ENCODE results near the gene LRRK1.

The LRRK1 gene

DNA sequence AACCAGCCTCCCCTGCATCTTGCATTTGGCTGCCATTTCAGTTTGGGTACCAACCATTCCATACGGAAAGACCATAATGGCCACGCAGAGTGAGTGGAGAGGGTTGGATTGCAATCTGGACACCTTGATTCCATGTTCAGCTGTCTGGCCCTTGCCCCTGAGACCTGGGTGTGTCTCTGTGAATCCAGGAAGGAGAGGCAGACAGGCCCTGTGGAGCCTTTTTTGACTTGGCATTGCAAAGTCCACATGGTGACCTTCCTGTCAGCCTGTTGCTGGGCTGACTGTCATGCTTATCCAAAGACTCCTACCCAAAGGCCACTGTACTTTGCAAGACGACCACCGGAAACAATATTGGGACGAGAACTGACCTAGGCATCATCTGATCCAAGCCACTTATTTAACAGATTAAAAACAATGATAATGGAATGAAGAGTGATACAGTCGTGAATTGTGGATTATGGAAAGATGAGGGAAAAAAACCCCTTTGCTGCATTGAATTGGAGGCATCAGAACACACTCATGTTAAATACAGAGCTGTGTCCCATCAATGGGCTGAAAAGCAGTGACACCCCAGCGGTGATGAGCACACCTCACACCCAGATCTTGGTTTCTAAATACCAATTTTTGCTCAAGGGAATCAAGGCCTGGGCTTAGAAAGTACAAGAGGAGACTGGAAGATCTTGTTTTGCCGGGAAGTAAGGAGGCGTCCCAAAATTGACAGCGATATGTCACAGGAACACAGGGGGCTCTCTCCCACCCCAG, 86.0 kb downstream of the LRRK1 start:
- TF ChIP-seq, protein P1, sequence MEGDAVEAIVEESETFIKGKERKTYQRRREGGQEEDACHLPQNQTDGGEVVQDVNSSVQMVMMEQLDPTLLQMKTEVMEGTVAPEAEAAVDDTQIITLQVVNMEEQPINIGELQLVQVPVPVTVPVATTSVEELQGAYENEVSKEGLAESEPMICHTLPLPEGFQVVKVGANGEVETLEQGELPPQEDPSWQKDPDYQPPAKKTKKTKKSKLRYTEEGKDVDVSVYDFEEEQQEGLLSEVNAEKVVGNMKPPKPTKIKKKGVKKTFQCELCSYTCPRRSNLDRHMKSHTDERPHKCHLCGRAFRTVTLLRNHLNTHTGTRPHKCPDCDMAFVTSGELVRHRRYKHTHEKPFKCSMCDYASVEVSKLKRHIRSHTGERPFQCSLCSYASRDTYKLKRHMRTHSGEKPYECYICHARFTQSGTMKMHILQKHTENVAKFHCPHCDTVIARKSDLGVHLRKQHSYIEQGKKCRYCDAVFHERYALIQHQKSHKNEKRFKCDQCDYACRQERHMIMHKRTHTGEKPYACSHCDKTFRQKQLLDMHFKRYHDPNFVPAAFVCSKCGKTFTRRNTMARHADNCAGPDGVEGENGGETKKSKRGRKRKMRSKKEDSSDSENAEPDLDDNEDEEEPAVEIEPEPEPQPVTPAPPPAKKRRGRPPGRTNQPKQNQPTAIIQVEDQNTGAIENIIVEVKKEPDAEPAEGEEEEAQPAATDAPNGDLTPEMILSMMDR (IDR thresholded peaks at IDR 0.05; ENCODE audit: insufficient read depth, missing control alignments), result no peak
- FAIRE-seq (no peak), DNase-seq (ENCODE audit: insufficient read length, low spot score) (no peak)

DNA sequence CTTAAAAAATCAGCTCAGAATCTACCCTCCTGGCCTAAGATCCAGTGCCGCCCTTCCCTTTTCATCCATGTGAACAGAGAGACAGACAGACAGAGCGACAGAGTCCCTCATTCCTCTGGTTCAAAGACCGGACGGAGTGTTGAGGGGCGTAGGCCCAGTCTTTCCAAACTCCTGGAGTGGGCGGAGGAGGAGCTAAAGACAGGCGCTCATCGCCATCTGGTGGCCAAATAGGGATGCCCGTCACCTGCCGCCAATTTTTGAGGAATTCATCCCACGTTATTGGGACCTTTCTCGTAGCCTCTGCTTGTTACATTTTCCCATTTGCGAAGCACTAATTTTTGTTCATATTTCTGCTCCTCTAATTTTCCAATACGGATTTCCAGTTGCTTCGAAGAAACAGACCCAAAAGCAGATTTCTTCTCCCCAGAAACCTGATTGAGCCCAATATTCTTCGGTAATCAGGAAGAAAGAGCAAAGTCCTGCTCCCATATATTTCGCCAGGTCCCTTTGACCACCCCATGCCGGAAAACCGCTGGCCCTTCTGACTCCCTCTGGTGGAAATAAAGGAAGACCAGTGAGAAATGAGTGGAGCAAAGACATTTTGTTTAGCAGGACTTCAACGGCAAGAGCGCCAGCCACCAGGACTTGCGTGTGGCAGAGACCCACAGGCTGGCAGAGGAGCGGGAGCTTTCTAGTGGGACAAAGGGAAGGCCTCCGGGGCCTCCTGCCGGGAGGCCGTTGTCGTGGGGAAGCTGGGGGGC, 88.0 kb downstream of the LRRK1 start:
- peak; percentile 46 for DNase-seq (ENCODE audit: insufficient read length, low spot score)
- no peak for FAIRE-seq
- TF ChIP-seq, protein P1 (IDR thresholded peaks at IDR 0.05; ENCODE audit: insufficient read depth, missing control alignments), result peak; percentile 89

DNA sequence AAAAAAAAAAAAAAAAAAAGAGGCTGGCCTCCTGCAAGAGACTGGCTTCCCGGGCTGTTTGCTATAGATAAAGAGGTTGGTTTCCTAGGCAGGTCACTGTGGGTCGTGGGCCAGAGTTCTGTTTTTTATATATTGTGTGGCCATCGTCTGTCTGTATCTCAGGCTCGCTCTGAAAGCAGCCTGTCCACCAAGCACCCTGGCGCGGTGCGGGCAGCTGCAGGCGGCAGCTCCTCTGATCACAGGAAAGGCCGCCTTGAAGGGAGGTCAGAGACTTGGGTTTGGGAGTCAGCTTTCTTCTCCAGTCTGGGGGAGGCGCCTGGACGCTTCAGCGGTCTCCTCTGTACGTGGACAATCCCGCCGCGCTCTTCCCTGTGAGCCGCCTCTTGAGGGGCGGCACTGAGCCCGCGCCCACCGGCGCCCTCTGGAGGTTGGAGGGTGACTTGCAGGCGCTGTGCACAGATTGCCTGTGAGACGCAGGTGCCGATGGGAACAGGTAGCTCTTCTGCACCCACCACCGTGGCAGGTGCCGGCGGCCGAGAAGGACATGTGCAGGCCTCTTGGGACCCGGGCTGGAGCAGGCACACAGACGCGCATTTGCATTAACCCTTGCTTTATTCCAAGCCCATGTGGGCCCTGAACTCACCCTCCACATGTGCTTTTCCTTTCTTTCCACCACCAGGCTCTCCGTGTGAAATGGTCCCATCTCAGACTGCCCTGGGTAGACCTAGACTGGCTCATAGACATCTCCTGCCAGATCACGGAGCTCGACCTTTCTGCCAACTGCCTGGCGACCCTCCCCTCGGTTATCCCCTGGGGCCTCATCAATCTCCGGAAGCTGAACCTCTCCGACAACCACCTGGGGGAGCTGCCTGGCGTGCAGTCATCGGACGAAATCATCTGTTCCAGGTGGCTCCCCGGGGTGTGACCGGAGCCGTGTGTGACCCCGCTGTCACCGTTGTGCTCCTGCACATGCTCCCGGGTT, 89.3 kb downstream of the LRRK1 start:
- peak; percentile 87 for DNase-seq (ENCODE audit: insufficient read length, low spot score)
- no peak for FAIRE-seq
- TF ChIP-seq, protein P1 (IDR thresholded peaks at IDR 0.05; ENCODE audit: insufficient read depth, missing control alignments), result peak; percentile 65

DNA sequence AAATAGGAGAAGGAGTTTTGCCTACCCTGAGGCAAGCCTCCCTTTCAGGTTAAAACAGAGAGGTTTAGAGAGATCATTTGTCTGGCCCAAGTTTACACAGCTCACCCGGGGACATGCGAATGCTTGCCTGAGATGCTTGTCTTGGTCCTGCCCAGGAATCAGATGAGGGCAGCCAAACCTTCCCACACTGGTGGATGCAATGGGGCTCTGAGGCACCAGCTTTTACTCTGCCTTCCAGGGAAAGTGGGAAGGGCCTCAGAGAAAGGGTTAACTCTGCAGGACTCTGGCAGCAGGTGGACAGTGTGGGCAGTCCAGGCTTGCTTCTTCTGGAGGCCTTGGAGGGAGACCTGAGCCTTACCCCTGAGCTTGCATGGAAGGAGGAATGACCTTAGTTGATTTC, 90.0 kb downstream of the LRRK1 start:
- TF ChIP-seq, protein P1 (IDR thresholded peaks at IDR 0.05; ENCODE audit: insufficient read depth, missing control alignments), result no peak
- no peak for FAIRE-seq

DNA sequence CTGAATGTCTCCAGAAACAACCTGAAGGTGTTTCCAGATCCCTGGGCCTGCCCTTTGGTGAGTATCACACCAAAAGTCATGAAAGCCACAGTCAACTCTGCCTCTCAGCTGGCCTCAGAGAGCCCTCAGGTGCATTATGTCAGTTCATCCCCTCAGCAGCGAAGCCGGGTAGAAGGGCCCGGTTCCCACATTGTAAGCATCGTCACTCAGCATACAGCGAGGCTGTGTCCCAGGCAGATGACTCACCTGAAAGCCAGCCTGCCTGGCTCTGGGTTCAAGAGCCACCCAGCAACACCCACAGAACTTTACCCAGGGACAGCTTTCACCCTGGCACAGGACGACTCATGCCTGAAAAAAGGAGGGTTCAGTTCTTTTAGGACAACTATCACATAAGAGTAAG, 91.6 kb downstream of the LRRK1 start:
- DNase-seq (ENCODE audit: insufficient read length, low spot score) (no peak), FAIRE-seq (no peak)
- TF ChIP-seq, protein P1 (IDR thresholded peaks at IDR 0.05; ENCODE audit: insufficient read depth, missing control alignments), result no peak

More for the DNA sequence above, 90.0 kb downstream of the LRRK1 start:
- no peak for DNase-seq (ENCODE audit: insufficient read length, low spot score)

DNA sequence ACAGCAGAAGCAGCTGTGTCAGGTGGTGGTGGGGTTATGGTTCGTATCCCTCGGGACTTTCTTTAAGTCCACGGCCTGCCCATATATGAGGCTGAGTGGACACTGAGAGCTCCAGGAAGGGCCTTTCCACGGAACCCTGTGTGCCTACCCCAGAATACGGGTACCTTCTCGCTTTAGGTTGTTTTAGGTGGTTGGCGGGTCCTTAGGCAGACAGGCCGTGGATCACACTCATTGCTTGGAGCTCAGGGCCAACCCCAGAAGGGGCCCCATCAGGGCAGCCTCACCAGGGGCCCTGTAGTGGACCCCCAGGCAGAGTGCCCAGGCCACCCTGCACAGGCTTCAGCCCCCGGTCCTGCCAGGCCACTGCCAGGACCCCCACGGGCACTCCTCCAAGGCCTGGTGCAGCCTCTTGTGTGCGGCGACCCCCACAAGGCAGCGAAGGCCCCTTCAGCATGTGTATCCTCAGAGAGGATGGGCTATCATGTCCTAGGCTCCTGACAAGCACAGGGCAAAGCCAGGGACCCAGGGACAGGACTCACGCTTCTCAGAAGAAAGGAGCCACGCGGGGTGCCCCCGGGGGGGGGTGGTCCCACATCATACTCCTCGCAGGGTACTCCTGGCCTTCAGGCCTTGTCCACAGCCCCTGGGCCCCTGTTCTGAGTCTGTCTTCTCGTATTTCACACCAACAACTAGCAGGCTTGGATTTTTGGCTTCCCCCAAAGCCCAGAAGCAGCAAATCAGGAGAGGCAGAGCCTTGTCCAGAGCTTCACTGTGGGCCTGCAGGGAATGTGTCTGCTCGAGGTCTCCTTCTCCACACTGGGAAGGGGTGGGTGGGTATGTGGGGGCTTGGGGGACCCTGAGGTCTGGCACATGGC, 93.4 kb downstream of the LRRK1 start:
- TF ChIP-seq, protein P1 (IDR thresholded peaks at IDR 0.05; ENCODE audit: insufficient read depth, missing control alignments), result no peak
- FAIRE-seq, result no peak
- DNase-seq (ENCODE audit: insufficient read length, low spot score), result no peak
